GM10248 (cell line): ENCODE results near the gene EVL.

Experiments used
- CTCF ChIA-PET: fragments of 300-600 bp; sonication (Branson Sonifier 250); formaldehyde crosslinking; extraction: SDS; loops from one replicate; lab custom pipeline; 2021; ENCODE audit warnings: antibody characterized with exemption; lab: Yijun Ruan, JAX
- POLR2A ChIA-PET: fragments of 350-650 bp; sonication (Branson Sonifier 250); formaldehyde crosslinking; extraction: SDS; loops from one replicate; lab custom pipeline; 2020; ENCODE audit warnings: antibody characterized with exemption; lab: Yijun Ruan, JAX
- DNase-seq: peaks from one replicate; pipeline ENCODE4 v3.0.0; 2012; ENCODE audit errors: extremely low spot score
- CTCF ChIP-seq: IDR thresholded peaks from 2 replicates; pipeline ENCODE4 v1.5.1; 2012; ENCODE audit warnings: mild to moderate bottlenecking, low read depth; ENCODE audit errors: extremely low read depth, missing control alignments, control extremely low read depth

Gene EVL

DNA sequence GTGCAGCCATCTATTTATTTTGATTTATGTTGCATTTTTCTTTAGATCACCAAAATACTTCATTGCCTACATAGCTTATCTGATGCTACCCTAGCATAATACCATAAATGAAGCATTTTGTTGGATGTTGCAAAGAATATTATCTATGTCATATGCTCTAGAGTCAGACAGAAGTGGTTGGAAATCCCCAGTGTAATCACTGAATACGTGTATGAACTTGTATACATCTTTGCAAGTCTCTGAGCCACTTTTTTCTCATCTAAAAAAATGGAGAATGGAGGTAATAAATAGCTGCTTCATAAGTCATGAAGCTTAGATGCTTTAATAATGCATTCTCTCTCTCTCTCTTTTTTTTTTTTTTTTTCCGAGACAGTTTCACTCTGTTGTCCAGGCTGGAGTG, 18.5 kb downstream of the EVL start:
- ChIA-PET POLR2A (no interaction called here), CTCF (interaction anchor here (0.9 to 23.2 kb wide), 8 partner anchors 8 to 109 kb away, joined by 3 to 336 read pairs (median 6); no protein-coding TSS in a partner anchor)
- no peak for TF ChIP-seq CTCF
- no peak for DNase-seq

DNA sequence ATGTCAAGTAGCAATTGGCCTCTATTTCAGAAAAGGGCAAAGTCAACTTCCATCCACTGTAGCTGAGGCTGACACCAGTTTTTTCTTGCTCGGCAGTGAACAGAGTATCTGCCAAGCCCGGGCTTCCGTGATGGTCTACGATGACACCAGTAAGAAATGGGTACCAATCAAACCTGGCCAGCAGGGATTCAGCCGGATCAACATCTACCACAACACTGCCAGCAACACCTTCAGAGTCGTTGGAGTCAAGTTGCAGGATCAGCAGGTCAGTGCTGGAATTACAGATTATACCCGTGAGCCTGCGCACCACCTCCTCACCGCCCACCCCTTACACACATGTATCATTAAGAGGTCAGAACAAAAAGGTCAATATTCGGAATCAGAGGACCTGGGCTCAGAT, 19.4 kb downstream of the EVL start:
- ChIA-PET CTCF (interaction anchor here (0.9 to 23.2 kb wide), 6 partner anchors 9 to 108 kb away, joined by 3 to 336 read pairs (median 7); no protein-coding TSS in a partner anchor), POLR2A (no interaction called here)
- TF ChIP-seq CTCF = no peak
- no peak for DNase-seq

DNA sequence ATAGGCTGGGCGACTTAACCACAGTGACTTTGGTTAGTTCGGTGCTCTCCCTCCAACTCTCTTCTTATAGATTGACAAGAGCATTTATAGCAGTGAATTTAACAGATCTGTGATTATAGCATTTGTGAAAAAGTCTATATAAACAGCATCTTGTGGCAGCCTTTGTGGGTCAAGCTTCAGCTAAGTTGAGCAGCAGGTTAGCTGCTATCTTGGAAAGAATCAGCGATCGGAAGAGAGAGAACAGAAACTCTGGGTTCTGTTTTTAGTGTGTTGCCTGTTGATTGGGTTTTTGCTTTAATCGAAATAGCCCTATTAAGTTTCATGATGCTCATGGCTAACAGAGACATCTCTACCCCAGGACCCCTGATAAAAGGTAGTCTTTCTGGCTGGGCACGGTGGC, 20.2 kb downstream of the EVL start:
- DNase-seq = no peak
- CTCF ChIA-PET = interaction anchor here (1.0 to 23.2 kb wide), 4 partner anchors 10 to 24 kb away, joined by 3 to 336 read pairs (median 5); no protein-coding TSS in a partner anchor
- TF ChIP-seq CTCF = no peak
- POLR2A ChIA-PET = no interaction called here

- POLR2A ChIA-PET = no interaction called here
- TF ChIP-seq CTCF = no peak
- CTCF ChIA-PET = interaction anchor here (1.5 to 23.2 kb wide), 2 partner anchors 17 to 23 kb away, joined by 3 to 336 read pairs; no protein-coding TSS in a partner anchor
- DNase-seq = no peak
Observed at GRCh38 chr14:100086361-100086760, 21.1 kb downstream of the EVL start.

DNA sequence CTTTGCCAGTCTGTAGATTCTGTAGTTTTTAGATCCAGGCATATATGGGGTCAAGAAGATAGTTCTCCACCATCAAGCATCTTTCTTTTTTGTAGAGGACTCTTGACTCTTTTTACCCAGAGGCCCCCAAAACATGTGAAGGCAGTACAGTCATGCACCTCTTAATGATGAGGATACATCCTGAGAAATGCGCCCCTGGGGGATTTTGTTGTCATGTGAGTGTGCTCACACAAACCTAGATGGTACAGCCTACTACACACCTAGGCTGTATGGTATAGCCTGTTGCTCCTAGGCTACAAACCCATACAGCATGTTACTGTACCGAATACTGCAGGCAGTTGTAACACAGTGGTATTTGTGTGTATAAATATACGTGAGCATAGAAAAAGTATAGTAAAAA, 23.0 kb downstream of the EVL start:
- no peak for TF ChIP-seq CTCF
- CTCF ChIA-PET = no interaction called here
- POLR2A ChIA-PET = no interaction called here
- no peak for DNase-seq

- ChIA-PET CTCF (interaction anchor here (0.6 to 1.7 kb wide), 8 partner anchors 9 to 53 kb away, joined by 3 to 8 read pairs (median 3); partner anchors contain the start of gene EVL), POLR2A (no interaction called here)
- TF ChIP-seq CTCF = no peak
- DNase-seq = no peak
Observed at GRCh38 chr14:100091386-100091785, 26.2 kb downstream of the EVL start.

GRCh38 chr14:100092832-100093231, 27.6 kb downstream of the EVL start:
- TF ChIP-seq CTCF = no peak
- CTCF ChIA-PET = interaction anchor here (1.1 to 3.0 kb wide), 6 partner anchors 9 to 40 kb away, joined by 3 to 10 read pairs (median 4); partner anchors contain the start of gene EVL
- no peak for DNase-seq
- POLR2A ChIA-PET = no interaction called here
